ENCODE measurements around the gene HDC. TPM values are rescaled to one million over a fixed set of nuclear protein-coding genes. Genes with fewer than 3 reads are reported as not detected.

Gene HDC
- total and polyA plus RNA-seq, 8 donors, result 3.5 to 590 (median 9.0) TPM

DNA sequence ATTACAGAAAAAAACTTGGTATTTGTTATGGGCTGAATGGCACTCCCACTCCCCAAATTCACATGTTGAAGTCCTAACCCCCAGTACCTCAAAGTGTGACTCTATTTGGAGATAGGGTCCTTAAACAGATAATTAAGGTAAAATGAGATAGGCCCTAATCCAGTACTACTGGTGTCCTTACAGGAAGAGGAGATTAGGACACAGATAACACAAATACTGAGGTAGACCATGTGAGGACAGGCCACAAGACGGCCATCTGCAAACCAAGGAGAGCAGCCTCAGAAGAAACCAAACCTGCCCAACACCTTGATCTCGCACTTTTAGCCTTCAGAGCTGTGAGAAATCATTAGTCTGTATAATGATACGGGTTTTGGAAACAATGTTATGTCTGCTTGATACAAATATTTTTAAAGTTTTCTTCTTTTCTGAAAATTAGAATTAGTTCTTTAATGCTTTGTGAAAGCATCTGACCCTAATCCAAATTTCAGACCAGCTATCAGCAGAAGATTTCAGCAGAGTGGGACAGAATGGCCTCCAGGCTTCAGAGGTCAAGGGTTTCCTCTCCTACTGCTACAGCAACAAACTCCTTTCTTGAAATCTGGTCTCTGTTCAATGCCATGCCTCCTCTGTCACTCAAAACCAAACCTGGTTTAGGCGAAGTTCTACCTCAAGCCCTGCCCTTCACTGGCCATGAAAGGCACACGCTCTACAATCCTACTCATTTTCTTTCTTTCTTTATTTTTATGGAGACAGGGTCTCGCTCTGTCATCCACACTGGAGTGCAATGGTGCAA lies 22.0 kb upstream of the HDC start:
- Histone ChIP-seq H3K9me3 (no peaks in the 10 kb centered on the region), H3K27me3 (no peaks in the 10 kb centered on the region), H3K36me3 (peaks cover 0 to 67% (median 55%) of the 10 kb centered on the region in 4 donors), H3K27ac (no peak overlapping the region), H3K4me3 (no peak overlapping the region), H3K4me1 (no peaks in the 10 kb centered on the region)
- TF ChIP-seq POLR2A (IDR thresholded peaks at IDR 0.05), result no peak
- TF ChIP-seq EP300 (IDR thresholded peaks at IDR 0.05), result no peak
- no peak for TF ChIP-seq POLR2AphosphoS5 (IDR thresholded peaks at IDR 0.05)
- TF ChIP-seq, protein P1, sequence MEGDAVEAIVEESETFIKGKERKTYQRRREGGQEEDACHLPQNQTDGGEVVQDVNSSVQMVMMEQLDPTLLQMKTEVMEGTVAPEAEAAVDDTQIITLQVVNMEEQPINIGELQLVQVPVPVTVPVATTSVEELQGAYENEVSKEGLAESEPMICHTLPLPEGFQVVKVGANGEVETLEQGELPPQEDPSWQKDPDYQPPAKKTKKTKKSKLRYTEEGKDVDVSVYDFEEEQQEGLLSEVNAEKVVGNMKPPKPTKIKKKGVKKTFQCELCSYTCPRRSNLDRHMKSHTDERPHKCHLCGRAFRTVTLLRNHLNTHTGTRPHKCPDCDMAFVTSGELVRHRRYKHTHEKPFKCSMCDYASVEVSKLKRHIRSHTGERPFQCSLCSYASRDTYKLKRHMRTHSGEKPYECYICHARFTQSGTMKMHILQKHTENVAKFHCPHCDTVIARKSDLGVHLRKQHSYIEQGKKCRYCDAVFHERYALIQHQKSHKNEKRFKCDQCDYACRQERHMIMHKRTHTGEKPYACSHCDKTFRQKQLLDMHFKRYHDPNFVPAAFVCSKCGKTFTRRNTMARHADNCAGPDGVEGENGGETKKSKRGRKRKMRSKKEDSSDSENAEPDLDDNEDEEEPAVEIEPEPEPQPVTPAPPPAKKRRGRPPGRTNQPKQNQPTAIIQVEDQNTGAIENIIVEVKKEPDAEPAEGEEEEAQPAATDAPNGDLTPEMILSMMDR (IDR thresholded peaks at IDR 0.05), result no peak
- DNase-seq, result no peak
- 94 to 97% (median 95%) methylated on average over 6 of the region's 6 CpGs for WGBS, 5 donors
- intact Hi-C loops (cut with DNase I; ENCODE audit: low total_unique reads), result no loop called here

DNA sequence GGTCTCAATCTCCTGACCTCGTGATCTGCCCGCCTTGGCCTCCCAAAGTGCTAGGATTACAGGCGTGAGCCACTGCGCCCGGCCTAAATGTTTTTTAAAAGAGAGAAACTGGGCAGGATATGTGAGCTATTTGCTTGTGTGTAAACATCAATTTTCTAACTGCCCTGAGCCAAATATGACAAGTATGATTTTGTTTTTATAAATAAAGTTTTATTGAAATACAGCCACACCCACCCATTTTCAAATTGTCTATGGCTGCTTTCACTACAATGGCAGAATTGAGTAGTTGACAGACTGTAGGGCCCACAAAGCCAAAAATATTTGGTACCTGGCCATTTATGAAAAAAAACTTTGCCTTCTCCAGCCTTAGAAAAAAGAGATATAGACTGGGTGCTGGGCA lies 15.9 kb upstream of the HDC start:
- no peaks in the 10 kb centered on the region for H3K4me1 ChIP-seq
- intact Hi-C loops (cut with DNase I; ENCODE audit: low total_unique reads), result no loop called here
- peaks cover 2 to 37% (median 32%) of the 10 kb centered on the region in 4 donors for H3K36me3 ChIP-seq
- H3K27me3 ChIP-seq, result no peaks in the 10 kb centered on the region
- no peaks in the 10 kb centered on the region for H3K9me3 ChIP-seq
- 73 to 95% (median 80%) methylated on average over 3 to 5 of the region's 5 CpGs for WGBS, 5 donors
- TF ChIP-seq POLR2AphosphoS5 (IDR thresholded peaks at IDR 0.05) (no peak), POLR2A (IDR thresholded peaks at IDR 0.05) (no peak), EP300 (IDR thresholded peaks at IDR 0.05) (no peak)
- TF ChIP-seq, protein P1 (IDR thresholded peaks at IDR 0.05), result no peak
- no peak overlapping the region for H3K4me3 ChIP-seq
- DNase-seq, result no peak
- H3K27ac ChIP-seq, result no peak overlapping the region

DNA sequence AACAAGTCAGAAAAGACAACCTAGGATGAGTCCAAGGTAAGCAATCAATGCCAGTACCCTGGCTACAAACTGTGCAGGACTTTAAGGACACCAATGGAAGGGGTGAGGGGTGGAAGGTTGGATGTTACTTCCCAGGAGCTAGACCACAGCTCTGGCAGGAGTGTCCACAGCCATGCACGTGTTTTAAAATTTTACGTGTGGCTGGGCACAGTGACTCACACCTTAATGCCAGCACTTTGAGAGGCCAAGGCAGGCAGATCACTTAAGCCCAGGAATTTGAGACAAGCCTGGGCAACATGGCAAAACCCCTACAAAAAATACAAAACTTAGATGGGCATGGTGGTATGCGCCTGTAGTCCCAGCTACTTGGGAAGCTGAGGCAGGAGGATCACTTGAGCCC lies 14.7 kb upstream of the HDC start:
- peaks cover 2 to 28% (median 23%) of the 10 kb centered on the region in 4 donors for H3K36me3 ChIP-seq
- no peak overlapping the region for H3K4me3 ChIP-seq
- H3K27me3 ChIP-seq, result no peaks in the 10 kb centered on the region
- no peaks in the 10 kb centered on the region for H3K4me1 ChIP-seq
- no peaks in the 10 kb centered on the region for H3K9me3 ChIP-seq
- TF ChIP-seq POLR2A (IDR thresholded peaks at IDR 0.05) (no peak), POLR2AphosphoS5 (IDR thresholded peaks at IDR 0.05) (no peak), EP300 (IDR thresholded peaks at IDR 0.05) (no peak)
- TF ChIP-seq, protein P1 (IDR thresholded peaks at IDR 0.05), result no peak
- no peak overlapping the region for H3K27ac ChIP-seq
- intact Hi-C loops (cut with DNase I; ENCODE audit: low total_unique reads), result no loop called here
- 90 to 99% (median 97%) methylated on average over 3 of the region's 3 CpGs for WGBS, 5 donors
- no peak for DNase-seq

DNA sequence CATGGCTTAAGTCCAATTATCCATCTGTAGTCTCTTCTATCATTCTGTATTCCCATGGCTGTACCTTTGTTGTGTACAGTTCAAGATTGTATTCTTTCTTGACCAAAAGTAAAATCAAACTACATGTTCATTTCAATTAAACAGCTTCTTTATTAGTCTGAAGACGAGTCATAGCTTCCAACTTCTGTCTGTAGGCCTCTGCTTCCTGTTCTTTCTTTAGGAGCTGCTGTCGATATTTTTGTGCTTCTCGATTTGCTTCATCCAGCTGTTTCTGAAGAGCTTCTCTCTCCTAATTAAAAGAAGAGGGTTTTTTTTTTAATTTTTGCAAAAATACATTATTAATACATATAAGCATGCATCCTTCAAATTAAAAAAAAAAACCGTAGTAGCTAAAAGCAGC lies 13.0 kb upstream of the HDC start:
- Histone ChIP-seq H3K4me3 (no peak overlapping the region), H3K4me1 (no peaks in the 10 kb centered on the region), H3K9me3 (no peaks in the 10 kb centered on the region), H3K36me3 (peaks cover 2 to 15% (median 12%) of the 10 kb centered on the region in 4 donors), H3K27me3 (no peaks in the 10 kb centered on the region), H3K27ac (peak overlapping the region in 1 of 5 donors; percentile 7)
- TF ChIP-seq, protein P1 (IDR thresholded peaks at IDR 0.05), result no peak
- TF ChIP-seq EP300 (IDR thresholded peaks at IDR 0.05) (no peak), POLR2A (IDR thresholded peaks at IDR 0.05) (no peak), POLR2AphosphoS5 (IDR thresholded peaks at IDR 0.05) (no peak)
- no peak for DNase-seq
- intact Hi-C loops (cut with DNase I; ENCODE audit: low total_unique reads), result no loop called here
- 74 to 94% (median 85%) methylated on average over 4 of the region's 4 CpGs for WGBS, 5 donors

Data from stomach (tissue), 9 donors.